Measurements from ENCODE around the gene VAPB. TPM values are rescaled to one million over a fixed set of nuclear protein-coding genes. Genes with fewer than 3 reads are reported as not detected.

The VAPB gene
- total RNA-seq, 4 donors from 2014 or later: 20.4 to 28.0 (median 23.6) TPM

DNA sequence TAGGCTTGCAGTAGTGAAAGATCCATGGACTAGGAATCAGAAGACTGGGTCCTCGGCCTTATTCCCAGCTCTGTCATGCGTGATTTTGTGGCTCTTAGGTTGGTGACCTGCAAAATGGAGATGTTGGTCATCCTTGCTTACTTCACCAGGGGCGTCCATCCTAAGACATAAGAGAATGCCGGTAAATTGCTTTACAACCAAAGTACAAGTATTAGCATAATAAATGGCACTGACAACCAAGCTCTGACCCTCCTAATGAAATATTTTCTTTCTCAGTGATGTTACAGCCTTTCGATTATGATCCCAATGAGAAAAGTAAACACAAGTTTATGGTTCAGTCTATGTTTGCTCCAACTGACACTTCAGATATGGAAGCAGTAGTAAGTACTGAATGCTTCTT lies 45.3 kb downstream of the VAPB start:
- no peak for TF ChIP-seq POLR2A (IDR thresholded peaks at IDR 0.05)
- no peak for TF ChIP-seq EP300 (IDR thresholded peaks at IDR 0.05)
- TF ChIP-seq, protein P1, sequence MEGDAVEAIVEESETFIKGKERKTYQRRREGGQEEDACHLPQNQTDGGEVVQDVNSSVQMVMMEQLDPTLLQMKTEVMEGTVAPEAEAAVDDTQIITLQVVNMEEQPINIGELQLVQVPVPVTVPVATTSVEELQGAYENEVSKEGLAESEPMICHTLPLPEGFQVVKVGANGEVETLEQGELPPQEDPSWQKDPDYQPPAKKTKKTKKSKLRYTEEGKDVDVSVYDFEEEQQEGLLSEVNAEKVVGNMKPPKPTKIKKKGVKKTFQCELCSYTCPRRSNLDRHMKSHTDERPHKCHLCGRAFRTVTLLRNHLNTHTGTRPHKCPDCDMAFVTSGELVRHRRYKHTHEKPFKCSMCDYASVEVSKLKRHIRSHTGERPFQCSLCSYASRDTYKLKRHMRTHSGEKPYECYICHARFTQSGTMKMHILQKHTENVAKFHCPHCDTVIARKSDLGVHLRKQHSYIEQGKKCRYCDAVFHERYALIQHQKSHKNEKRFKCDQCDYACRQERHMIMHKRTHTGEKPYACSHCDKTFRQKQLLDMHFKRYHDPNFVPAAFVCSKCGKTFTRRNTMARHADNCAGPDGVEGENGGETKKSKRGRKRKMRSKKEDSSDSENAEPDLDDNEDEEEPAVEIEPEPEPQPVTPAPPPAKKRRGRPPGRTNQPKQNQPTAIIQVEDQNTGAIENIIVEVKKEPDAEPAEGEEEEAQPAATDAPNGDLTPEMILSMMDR (IDR thresholded peaks at IDR 0.05): no peak
- WGBS, 2 donors: 89 to 90% methylated on average over 5 of the region's 5 CpGs

DNA sequence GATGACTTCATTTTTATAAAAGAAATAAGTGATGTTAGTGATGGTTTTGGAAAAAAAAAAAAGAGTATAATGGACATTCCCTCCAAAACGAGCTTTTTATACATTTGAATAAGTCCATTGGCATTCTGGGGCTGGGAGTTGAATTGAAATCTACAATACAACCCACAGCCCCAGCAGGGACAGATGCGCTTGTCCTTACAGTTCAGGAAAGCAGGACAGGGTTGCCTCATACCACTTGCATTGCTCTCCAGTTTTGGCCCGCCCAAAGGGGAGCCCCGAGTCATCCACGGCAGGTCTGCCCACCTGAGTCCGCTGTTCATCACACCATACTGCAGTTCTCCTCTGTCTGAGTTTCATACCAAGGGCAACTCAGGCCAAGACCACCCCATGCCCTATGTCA lies 46.2 kb downstream of the VAPB start:
- H3K27me3 ChIP-seq: no peaks in the 10 kb centered on the region
- H3K4me3 ChIP-seq: no peak overlapping the region
- H3K4me1 ChIP-seq: peaks cover 4 to 54% (median 25%) of the 10 kb centered on the region in 4 donors
- TF ChIP-seq POLR2A (IDR thresholded peaks at IDR 0.05) (no peak), EP300 (IDR thresholded peaks at IDR 0.05) (no peak)
- TF ChIP-seq, protein P1 (IDR thresholded peaks at IDR 0.05): no peak
- H3K36me3 ChIP-seq: peaks cover 0 to 7% (median 0%) of the 10 kb centered on the region in 3 donors
- no peaks in the 10 kb centered on the region for H3K9me3 ChIP-seq
- WGBS, 2 donors: 84 to 86% methylated on average over 6 of the region's 6 CpGs
- DNase-seq (ENCODE audit: low spot score in 2 of 2): no peak
- no peak overlapping the region for H3K27ac ChIP-seq

More for the DNA sequence above, 45.3 kb downstream of the VAPB start:
- no peak for DNase-seq (ENCODE audit: low spot score in 2 of 2)
- Histone ChIP-seq H3K4me3 (no peak overlapping the region), H3K9me3 (no peaks in the 10 kb centered on the region), H3K27me3 (no peaks in the 10 kb centered on the region), H3K36me3 (peaks cover 0 to 7% (median 0%) of the 10 kb centered on the region in 3 donors), H3K4me1 (peaks cover 4 to 45% (median 25%) of the 10 kb centered on the region in 4 donors), H3K27ac (no peak overlapping the region)

DNA sequence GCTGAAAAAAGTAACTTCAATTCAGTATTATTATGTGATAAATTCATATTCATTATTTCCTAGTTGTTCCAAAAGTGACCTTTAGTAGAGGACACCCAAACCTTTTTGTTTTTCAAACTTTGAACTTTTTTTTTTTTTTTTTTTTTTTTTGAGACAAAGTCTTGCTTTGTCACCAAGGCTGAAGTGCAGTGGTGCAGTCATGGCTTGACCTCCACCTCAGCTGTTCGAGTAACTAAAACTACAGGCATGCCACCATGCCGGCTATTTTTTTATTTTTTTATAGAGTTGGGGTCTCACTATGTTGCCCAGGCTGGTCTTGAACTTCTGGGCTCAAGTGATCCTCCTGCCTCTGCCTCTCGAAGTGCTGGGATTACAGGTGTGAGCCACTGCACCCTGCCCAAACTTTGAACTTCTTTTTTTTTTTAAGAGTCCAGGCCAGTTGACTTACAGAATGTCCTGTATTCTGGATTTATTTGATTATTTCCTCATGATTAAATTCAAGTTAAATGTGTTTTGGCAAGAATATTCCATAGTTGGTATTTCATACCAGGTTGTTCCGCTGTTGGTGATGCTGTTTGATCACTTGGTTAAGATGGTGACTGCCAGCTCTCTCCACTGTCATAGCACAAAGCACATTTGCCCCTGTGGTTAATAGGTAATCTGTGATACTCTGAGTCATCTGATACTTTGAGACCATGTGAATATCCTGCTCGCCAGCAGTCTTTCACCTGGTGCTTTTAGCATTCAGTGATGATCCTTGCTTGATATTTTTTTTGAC lies 48.0 kb downstream of the VAPB start:
- Histone ChIP-seq H3K9me3 (no peaks in the 10 kb centered on the region), H3K27ac (no peak overlapping the region), H3K4me3 (no peak overlapping the region), H3K4me1 (peaks cover under 1 to 42% (median 14%) of the 10 kb centered on the region in 4 donors), H3K27me3 (no peaks in the 10 kb centered on the region), H3K36me3 (peaks cover 0 to 14% (median 0%) of the 10 kb centered on the region in 3 donors)
- TF ChIP-seq EP300 (IDR thresholded peaks at IDR 0.05) (no peak), POLR2A (IDR thresholded peaks at IDR 0.05) (no peak)
- TF ChIP-seq, protein P1 (IDR thresholded peaks at IDR 0.05): no peak
- no peak for DNase-seq (ENCODE audit: low spot score in 2 of 2)
- 73 to 80% methylated on average over 5 of the region's 5 CpGs for WGBS, 2 donors

GRCh38 chr20:58438970-58439808 lies 50.2 kb downstream of the VAPB start:
- Histone ChIP-seq H3K4me1 (peaks cover 0 to 31% (median 2%) of the 10 kb centered on the region in 4 donors), H3K27ac (no peak overlapping the region), H3K9me3 (no peaks in the 10 kb centered on the region), H3K4me3 (no peak overlapping the region), H3K36me3 (peaks cover 0 to 22% (median 0%) of the 10 kb centered on the region in 3 donors), H3K27me3 (no peaks in the 10 kb centered on the region)
- WGBS, 2 donors: 63% methylated on average over 5 of the region's 5 CpGs
- no peak for DNase-seq (ENCODE audit: low spot score in 2 of 2)
- no peak for TF ChIP-seq EP300 (IDR thresholded peaks at IDR 0.05)
- TF ChIP-seq, protein P1 (IDR thresholded peaks at IDR 0.05): no peak
- no peak for TF ChIP-seq POLR2A (IDR thresholded peaks at IDR 0.05)
